OCI-LY1 (cell line): ENCODE measurements around the gene PPM1F.

Source experiments
- H2AFZ ChIP-seq: fragments of 200-600 bp; sonication (generic), shearing (Covaris generic); 2 replicates; pipeline ENCODE4 v1.6.0; 2014; ENCODE audit warnings: antibody characterized with exemption, mild to moderate bottlenecking, low read length
- H3F3A ChIP-seq: fragments of 200-600 bp; sonication (generic), shearing (Covaris generic); 2 replicates; pipeline ENCODE4 v1.6.0; 2014; ENCODE audit warnings: mild to moderate bottlenecking, antibody characterized with exemption, low read length, moderate library complexity; ENCODE audit not compliant: insufficient read depth
- H3K27ac ChIP-seq: fragments of 200-600 bp; sonication (generic); 2 replicates; pipeline ENCODE4 v1.5.1; 2014; ENCODE audit warnings: low read length, mixed run types, mild to moderate bottlenecking, low read depth; ENCODE audit not compliant: poor library complexity, severe bottlenecking
- H3K27me3 ChIP-seq: fragments of 200-600 bp; sonication (generic); 2 replicates; pipeline ENCODE4 v1.6.0; 2014; ENCODE audit warnings: antibody characterized with exemption, mild to moderate bottlenecking, low read length, moderate library complexity; ENCODE audit not compliant: insufficient read depth
- H3K36me3 ChIP-seq: fragments of 200-600 bp; sonication (generic); 2 replicates; pipeline ENCODE4 v1.6.1; 2014; ENCODE audit warnings: mild to moderate bottlenecking, antibody characterized with exemption, low read length, moderate library complexity, mixed read lengths; ENCODE audit not compliant: insufficient read depth
- H3K4me1 ChIP-seq: fragments of 200-600 bp; sonication (generic); 2 replicates; pipeline ENCODE4 v1.5.1; 2014; ENCODE audit warnings: mild to moderate bottlenecking, low read length, moderate library complexity; ENCODE audit not compliant: insufficient read depth, severe bottlenecking
- H3K4me2 ChIP-seq: fragments of 200-600 bp; sonication (generic), shearing (Covaris generic); 2 replicates; pipeline ENCODE4 v1.6.1; 2014; ENCODE audit warnings: low read length
- H3K4me3 ChIP-seq: fragments of 200-600 bp; sonication (generic); 2 replicates; pipeline ENCODE4 v1.5.1; 2014; ENCODE audit warnings: low read length, low read depth, mild to moderate bottlenecking, mixed read lengths; ENCODE audit not compliant: poor library complexity, severe bottlenecking
- H3K79me2 ChIP-seq: fragments of 200-600 bp; shearing (Covaris generic); 2 replicates; pipeline ENCODE4 v1.6.1; 2016; ENCODE audit warnings: mixed run types, low read length, mixed read lengths; ENCODE audit not compliant: insufficient read depth
- H3K9ac ChIP-seq: fragments of 200-600 bp; sonication (generic), shearing (Covaris generic); 2 replicates; pipeline ENCODE4 v1.6.1; 2014; ENCODE audit warnings: mild to moderate bottlenecking, low read length, mixed read lengths
- H3K9me2 ChIP-seq: fragments of 200-600 bp; sonication (generic), shearing (Covaris generic); 2 replicates; pipeline ENCODE4 v1.6.1; 2014; ENCODE audit warnings: low read depth, mild to moderate bottlenecking, low read length, mixed read lengths
- H3K9me3 ChIP-seq: fragments of 200-600 bp; shearing (Covaris generic); 2 replicates; pipeline ENCODE4 v1.6.1; 2014; ENCODE audit warnings: low read length, mixed read lengths
- H4K20me1 ChIP-seq: fragments of 200-600 bp; sonication (generic), shearing (Covaris generic); 2 replicates; pipeline ENCODE4 v1.6.0; 2016; ENCODE audit warnings: mild to moderate bottlenecking, low read length; ENCODE audit not compliant: insufficient read depth
- CTCF ChIP-seq: fragments of 200-600 bp; sonication (generic), shearing (Covaris generic); IDR thresholded peaks from 2 replicates; pipeline ENCODE4 v1.5.1; 2017; ENCODE audit warnings: mild to moderate bottlenecking, antibody characterized with exemption, low read length, moderate library complexity, mixed read lengths
- EZH2 ChIP-seq: fragments of 200-600 bp; sonication (generic), shearing (Covaris generic); IDR thresholded peaks from 2 replicates; pipeline ENCODE4 v1.8.0; 2017; ENCODE audit warnings: borderline replicate concordance, mixed run types, mild to moderate bottlenecking, antibody characterized with exemption, low read length, moderate library complexity, mixed read lengths

Gene PPM1F

GRCh38 chr22:21985214-21985613, 32.6 kb upstream of the PPM1F start:
- Histone ChIP-seq H4K20me1 (no peaks in the 10 kb centered on the region), H3K9me3 (no peaks in the 10 kb centered on the region), H3K9me2 (no peaks in the 10 kb centered on the region), H2AFZ (0 out of 2 replicates have a peak overlapping the region, but pooled peaks have one; percentile 42), H3K27me3 (no peaks in the 10 kb centered on the region), H3K27ac (no peak overlapping the region), H3F3A (no peaks in the 10 kb centered on the region), H3K4me2 (no peak overlapping the region), H3K36me3 (peaks cover 21% of the 10 kb centered on the region), H3K9ac (no peak overlapping the region), H3K79me2 (peaks cover 10% of the 10 kb centered on the region), H3K4me3 (no peak overlapping the region), H3K4me1 (peaks cover 16% of the 10 kb centered on the region)
- TF ChIP-seq CTCF (no peak), EZH2 (no peak)

GRCh38 chr22:21984793-21985192, 32.1 kb upstream of the PPM1F start:
- H3K27ac ChIP-seq: no peak overlapping the region
- H3K9me3 ChIP-seq: no peaks in the 10 kb centered on the region
- peaks cover 16% of the 10 kb centered on the region for H3K36me3 ChIP-seq
- no peak overlapping the region for H2AFZ ChIP-seq
- peaks cover 16% of the 10 kb centered on the region for H3K4me1 ChIP-seq
- TF ChIP-seq EZH2: no peak
- TF ChIP-seq CTCF: peak; percentile 66
- no peak overlapping the region for H3K4me3 ChIP-seq
- no peaks in the 10 kb centered on the region for H4K20me1 ChIP-seq
- no peak overlapping the region for H3K4me2 ChIP-seq
- H3K79me2 ChIP-seq: peaks cover 10% of the 10 kb centered on the region
- H3K9ac ChIP-seq: no peak overlapping the region
- no peaks in the 10 kb centered on the region for H3K9me2 ChIP-seq
- no peaks in the 10 kb centered on the region for H3K27me3 ChIP-seq
- no peaks in the 10 kb centered on the region for H3F3A ChIP-seq

DNA sequence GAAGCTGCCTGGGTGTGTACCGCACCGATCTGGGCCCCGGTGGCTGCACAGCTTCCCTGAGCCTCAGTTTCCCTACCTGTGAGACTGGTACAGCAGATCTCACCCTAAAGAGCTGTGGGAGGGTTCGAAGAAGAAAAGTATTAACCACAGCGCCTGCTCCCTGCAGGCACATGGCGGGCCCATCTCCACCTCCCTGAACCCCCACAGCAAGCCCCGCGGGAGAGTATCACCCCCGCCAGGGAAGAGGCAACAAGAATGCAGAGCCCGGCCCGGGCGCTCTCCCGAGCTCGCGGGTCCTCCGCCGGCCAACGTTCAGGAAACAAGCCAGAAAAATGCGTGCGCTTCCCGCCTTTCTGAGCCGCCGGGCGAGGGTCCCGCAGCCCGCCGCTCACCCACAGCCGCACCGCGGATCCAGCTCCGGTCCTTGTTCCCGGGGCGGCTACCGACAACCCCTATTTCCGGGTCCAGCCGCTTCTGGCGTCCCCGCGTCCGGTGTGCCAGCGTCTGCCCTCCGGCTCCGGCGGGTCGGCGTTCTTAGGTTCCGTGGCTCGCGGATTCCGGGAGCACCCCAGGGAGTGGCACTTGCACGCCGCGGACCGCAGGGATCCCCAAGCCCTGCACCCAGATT, 29.8 kb upstream of the PPM1F start, which contains the start of gene TOP3B:
TOP3B (minus strand) TSS at position 450 of the 628 bp plus-strand sequence. CDS start 7,078 bp downstream, outside the sequence.
- Histone ChIP-seq H3K4me3 (peak within 1 kb of the TSS; percentile 99), H3K79me2 (peaks cover 10% of the 10 kb centered on the region), H3K27ac (peak within 1 kb of the TSS; percentile 28), H2AFZ (peak within 1 kb of the TSS; percentile 90), H3K4me1 (peaks cover 16% of the 10 kb centered on the region), H3K27me3 (no peaks in the 10 kb centered on the region), H3F3A (no peaks in the 10 kb centered on the region), H4K20me1 (no peaks in the 10 kb centered on the region), H3K9ac (peak within 1 kb of the TSS; percentile 98), H3K9me2 (no peaks in the 10 kb centered on the region), H3K36me3 (peaks cover 12% of the 10 kb centered on the region; the same call in 1 of the 2 replicates), H3K4me2 (peak within 1 kb of the TSS; percentile 91), H3K9me3 (no peaks in the 10 kb centered on the region)
- TF ChIP-seq CTCF: no peak
- no peak for TF ChIP-seq EZH2
